Measurements from ENCODE around the gene TMEM44.

- no peak for TF ChIP-seq BHLHE40 (IDR thresholded peaks at IDR 0.05; ENCODE audit: low read depth, low read length)
- TF ChIP-seq CHD1 (IDR thresholded peaks at IDR 0.05; ENCODE audit: low read depth, low read length), result no peak
- no peak for TF ChIP-seq CTCF (conservative IDR thresholded peaks at IDR 0.05; ENCODE audit: low read depth, low read length)
- no peak for TF ChIP-seq USF2 (IDR thresholded peaks at IDR 0.05; ENCODE audit: low read depth, low read length)
These were observed 73.2 kb downstream of the TMEM44 start for GRCh38 chr3:194560047-194560446.
